Type B pancreatic cell (in vitro differentiated cells): ENCODE data around the gene CWC25. TPM values are rescaled to one million over a fixed set of nuclear protein-coding genes. Genes with fewer than 3 reads are reported as not detected.
A peak's percentile ranks its signal among the peaks of the same experiment; 100 is the strongest.

Experiments
- DNase-seq: peaks from one replicate; pipeline ENCODE4 v3.0.0; 2021; ENCODE audit warnings: mixed read lengths; ENCODE audit not compliant: unreplicated experiment; ENCODE audit errors: extremely low spot score
- H3K27ac Mint-ChIP-seq: 2 replicates; pipeline ENCODE4 v1.8.0; 2021; ENCODE audit warnings: mild to moderate bottlenecking, mixed read lengths
- H3K27me3 Mint-ChIP-seq: 2 replicates; pipeline ENCODE4 v1.8.0; 2021; ENCODE audit warnings: mixed read lengths
- H3K36me3 Mint-ChIP-seq: 2 replicates; pipeline ENCODE4 v1.8.0; 2021; ENCODE audit warnings: mixed read lengths
- H3K4me1 Mint-ChIP-seq: one replicate; pipeline ENCODE4 v1.8.0; 2021; ENCODE audit warnings: mixed read lengths; ENCODE audit not compliant: unreplicated experiment
- H3K4me3 Mint-ChIP-seq: 2 replicates; pipeline ENCODE4 v1.8.0; 2021; ENCODE audit warnings: mild to moderate bottlenecking, mixed read lengths
- H3K9me3 Mint-ChIP-seq: 2 replicates; pipeline ENCODE4 v1.8.0; 2021; ENCODE audit warnings: mixed read lengths
- total RNA-seq: library from RNA; stranded (reverse); gene quantifications from 2 replicates; pipeline ENCODE4 v1.2.1, GENCODE V29; 2021; ENCODE audit warnings: low replicate concordance
- TF ChIP-seq, protein P1 (sequence below): fragments of 200-600 bp; sonication (generic); conservative IDR thresholded peaks from 2 replicates; pipeline ENCODE4 v1.5.0; 2021; ENCODE audit warnings: antibody characterized with exemption, mild to moderate bottlenecking

The CWC25 gene
- total RNA-seq, 1 donor from 2014 or later: 17.7 TPM

DNA sequence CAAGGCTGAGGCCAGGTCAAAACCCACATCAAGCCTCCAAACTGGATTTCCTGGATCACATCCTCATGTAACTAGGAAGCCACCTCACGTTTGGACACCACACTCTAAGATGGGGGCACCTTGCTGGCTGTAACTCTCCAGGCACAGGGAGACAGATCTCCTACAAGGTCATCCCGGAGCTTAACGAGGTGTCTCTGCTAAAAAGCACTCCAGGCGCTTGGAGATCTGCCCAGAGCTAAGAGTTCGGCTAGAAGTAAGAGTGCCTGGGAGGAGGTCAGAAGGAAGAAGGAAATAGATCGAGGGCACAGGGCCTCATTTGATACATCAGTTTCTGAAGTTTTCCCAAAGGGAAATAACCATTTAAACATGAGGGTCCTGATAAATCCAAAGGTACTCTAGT is 56.7 kb downstream of the CWC25 start:
- Mint-ChIP-seq H3K27me3 (no peaks in the 10 kb centered on the region), H3K36me3 (peaks cover 16% of the 10 kb centered on the region), H3K27ac (no peak overlapping the region), H3K4me3 (no peak overlapping the region), H3K9me3 (no peaks in the 10 kb centered on the region), H3K4me1 (no peaks in the 10 kb centered on the region)
- DNase-seq: no peak
- TF ChIP-seq, protein P1, sequence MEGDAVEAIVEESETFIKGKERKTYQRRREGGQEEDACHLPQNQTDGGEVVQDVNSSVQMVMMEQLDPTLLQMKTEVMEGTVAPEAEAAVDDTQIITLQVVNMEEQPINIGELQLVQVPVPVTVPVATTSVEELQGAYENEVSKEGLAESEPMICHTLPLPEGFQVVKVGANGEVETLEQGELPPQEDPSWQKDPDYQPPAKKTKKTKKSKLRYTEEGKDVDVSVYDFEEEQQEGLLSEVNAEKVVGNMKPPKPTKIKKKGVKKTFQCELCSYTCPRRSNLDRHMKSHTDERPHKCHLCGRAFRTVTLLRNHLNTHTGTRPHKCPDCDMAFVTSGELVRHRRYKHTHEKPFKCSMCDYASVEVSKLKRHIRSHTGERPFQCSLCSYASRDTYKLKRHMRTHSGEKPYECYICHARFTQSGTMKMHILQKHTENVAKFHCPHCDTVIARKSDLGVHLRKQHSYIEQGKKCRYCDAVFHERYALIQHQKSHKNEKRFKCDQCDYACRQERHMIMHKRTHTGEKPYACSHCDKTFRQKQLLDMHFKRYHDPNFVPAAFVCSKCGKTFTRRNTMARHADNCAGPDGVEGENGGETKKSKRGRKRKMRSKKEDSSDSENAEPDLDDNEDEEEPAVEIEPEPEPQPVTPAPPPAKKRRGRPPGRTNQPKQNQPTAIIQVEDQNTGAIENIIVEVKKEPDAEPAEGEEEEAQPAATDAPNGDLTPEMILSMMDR: no peak

DNA sequence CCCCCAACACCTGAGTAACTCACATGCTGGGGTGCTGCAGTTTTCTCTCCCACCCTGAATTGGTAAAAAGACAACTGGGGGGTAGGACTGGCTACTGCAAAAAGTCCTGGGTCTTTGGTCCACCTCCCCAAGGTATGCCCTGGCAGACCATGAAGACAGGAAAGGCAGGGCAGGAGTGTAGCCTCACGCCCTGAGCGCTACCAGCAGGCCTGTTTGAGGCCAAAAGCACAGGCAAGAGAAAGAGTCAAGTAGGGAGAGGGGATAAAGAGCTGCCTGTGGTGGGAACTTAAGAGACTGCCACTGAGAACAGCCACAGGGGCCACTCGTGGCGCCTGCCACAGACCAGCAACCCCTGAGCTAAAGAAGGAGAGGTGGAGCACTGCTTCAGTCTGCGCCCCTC is 58.8 kb downstream of the CWC25 start:
- Mint-ChIP-seq H3K9me3 (no peaks in the 10 kb centered on the region), H3K27me3 (no peaks in the 10 kb centered on the region), H3K4me1 (no peaks in the 10 kb centered on the region), H3K36me3 (peaks cover 13% of the 10 kb centered on the region), H3K4me3 (no peak overlapping the region), H3K27ac (peak overlapping the region; percentile 27)
- DNase-seq: no peak
- TF ChIP-seq, protein P1: no peak

DNA sequence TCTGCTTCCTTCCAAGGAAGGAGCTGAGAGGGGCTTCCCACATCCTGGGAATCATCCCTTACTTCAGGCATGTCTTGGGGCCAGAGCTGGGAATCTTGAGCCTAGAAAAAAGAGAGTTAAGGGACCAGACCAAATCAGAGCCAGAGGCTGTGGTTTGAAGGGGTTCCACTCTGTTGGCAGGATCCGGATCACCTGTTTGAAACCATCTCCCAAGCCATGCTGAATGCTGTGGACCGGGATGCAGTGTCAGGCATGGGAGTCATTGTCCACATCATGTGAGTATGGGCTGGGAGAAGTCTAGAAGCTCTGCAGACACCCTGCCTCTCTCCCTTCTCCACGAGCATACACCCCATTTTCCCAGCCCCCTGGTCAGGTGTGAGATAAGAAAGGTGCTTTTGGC is 62.9 kb downstream of the CWC25 start:
- H3K4me1 Mint-ChIP-seq: no peaks in the 10 kb centered on the region
- TF ChIP-seq, protein P1: no peak
- no peaks in the 10 kb centered on the region for H3K9me3 Mint-ChIP-seq
- H3K27me3 Mint-ChIP-seq: no peaks in the 10 kb centered on the region
- H3K36me3 Mint-ChIP-seq: peaks cover 15% of the 10 kb centered on the region
- no peak for DNase-seq
- H3K4me3 Mint-ChIP-seq: no peak overlapping the region
- no peak overlapping the region for H3K27ac Mint-ChIP-seq

DNA sequence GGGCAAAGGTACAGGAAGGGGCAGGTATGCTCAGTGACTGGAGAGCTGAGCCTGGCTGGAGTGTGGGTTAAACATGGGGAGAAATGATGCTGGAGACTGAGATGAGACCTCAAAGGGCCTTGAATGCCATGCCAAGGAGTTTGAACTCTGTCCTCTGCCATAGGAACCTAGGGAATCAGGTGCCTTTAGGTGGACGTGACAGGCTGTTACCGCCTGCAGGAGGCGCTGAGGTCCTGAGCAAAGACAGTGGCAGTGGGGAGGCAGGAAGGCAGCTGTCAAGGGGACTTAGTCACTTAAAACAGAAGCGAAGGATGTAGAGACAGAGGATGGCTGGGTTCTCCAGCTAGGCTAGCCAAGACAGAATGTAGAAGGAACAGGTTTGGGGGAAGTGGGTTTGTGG is 63.5 kb downstream of the CWC25 start:
- H3K4me1 Mint-ChIP-seq: no peaks in the 10 kb centered on the region
- DNase-seq: no peak
- peaks cover 15% of the 10 kb centered on the region for H3K36me3 Mint-ChIP-seq
- H3K4me3 Mint-ChIP-seq: no peak overlapping the region
- TF ChIP-seq, protein P1: peak; percentile 62
- H3K27ac Mint-ChIP-seq: peak overlapping the region; percentile 69
- H3K27me3 Mint-ChIP-seq: no peaks in the 10 kb centered on the region
- H3K9me3 Mint-ChIP-seq: no peaks in the 10 kb centered on the region

DNA sequence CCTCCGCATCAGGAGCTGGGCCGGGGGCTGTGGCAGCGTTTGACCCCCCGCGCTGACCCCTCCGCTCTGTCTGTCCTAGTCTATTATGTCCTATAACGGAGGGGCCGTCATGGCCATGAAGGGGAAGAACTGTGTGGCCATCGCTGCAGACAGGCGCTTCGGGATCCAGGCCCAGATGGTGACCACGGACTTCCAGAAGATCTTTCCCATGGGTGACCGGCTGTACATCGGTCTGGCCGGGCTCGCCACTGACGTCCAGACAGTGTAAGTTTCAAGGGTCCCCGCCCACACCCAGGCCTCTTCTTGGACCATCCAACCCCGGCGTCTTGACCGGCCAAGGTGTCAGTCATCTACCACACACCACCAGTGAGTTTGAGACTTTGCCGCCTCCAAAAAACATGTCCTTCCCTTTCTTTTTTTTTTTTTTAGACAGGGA is 72.0 kb downstream of the CWC25 start:
- DNase-seq: no peak
- Mint-ChIP-seq H3K27me3 (peaks cover 13% of the 10 kb centered on the region), H3K4me1 (peaks cover 20% of the 10 kb centered on the region), H3K36me3 (peaks cover 15% of the 10 kb centered on the region), H3K4me3 (peak overlapping the region; percentile 99), H3K27ac (peak overlapping the region; percentile 90), H3K9me3 (no peaks in the 10 kb centered on the region)
- TF ChIP-seq, protein P1: no peak
